H4 (cell line): ENCODE data around the gene RAPGEF5. TPM values are rescaled to one million over a fixed set of nuclear protein-coding genes. Genes with fewer than 3 reads are reported as not detected.

Experiments
- DNase-seq: peaks from one replicate; pipeline ENCODE4 v3.0.0-alpha.2; 2015; ENCODE audit warnings: low spot score
- total RNA-seq: library from RNA; depleted of rRNA; stranded (reverse); fragments of >200 nt; shearing (Covaris generic); gene quantifications from 2 replicates; pipeline ENCODE4 v1.2.3, GENCODE V29; 2014

Gene RAPGEF5
- total RNA-seq, 1 experiment from 2014 or later = 0.85 TPM

- no peak for DNase-seq
Measured at GRCh38 chr7:22152690-22153089, 204.3 kb downstream of the RAPGEF5 start.

DNA sequence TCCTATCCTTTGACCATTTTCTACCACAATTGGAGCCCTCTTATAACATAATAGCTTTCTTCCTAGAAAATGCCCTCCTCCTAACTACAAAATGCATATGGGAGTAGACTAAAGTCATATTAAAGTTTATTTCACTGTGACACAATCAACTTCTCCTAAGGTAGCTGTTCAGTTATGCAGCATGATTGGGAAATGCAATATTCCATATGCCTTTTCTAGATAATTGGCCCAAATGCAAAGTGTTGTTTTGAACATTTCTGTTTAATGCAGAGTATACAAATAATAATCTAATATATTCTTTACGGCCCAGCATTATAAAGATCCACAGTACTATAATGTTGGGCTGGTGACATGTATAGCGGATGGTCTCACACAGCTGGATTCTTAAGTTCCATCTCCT is 205.1 kb downstream of the RAPGEF5 start:
- DNase-seq = no peak

GRCh38 chr7:22150221-22150620 is 206.7 kb downstream of the RAPGEF5 start:
- DNase-seq = no peak

GRCh38 chr7:22147868-22148267 is 209.1 kb downstream of the RAPGEF5 start:
- DNase-seq = no peak

DNA sequence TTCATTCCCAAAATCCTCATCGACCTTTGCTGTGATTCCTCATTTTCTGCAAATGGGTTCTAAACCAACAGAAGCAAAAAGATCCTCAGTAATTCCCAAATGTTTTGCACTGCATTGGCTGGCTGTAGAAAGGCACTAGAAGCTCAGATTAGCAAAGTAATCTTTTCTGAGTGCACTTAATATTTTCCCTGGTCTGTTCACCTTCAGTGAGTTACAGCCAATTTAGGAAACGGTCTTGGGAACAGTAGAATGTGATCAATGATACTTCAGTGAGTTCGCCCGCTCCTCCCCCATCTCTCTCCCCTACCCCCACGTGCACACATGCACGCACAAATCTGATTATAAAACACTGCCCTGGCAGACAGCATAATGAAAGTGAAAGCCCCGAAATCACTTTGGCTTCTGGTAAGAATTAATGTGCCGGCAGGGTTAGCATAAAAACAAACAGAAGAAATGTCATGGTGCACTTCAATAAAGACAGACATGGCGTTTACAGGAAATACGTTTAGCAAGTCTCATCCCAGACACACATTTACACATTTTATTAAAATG is 209.9 kb downstream of the RAPGEF5 start:
- DNase-seq = peak; percentile 44

DNA sequence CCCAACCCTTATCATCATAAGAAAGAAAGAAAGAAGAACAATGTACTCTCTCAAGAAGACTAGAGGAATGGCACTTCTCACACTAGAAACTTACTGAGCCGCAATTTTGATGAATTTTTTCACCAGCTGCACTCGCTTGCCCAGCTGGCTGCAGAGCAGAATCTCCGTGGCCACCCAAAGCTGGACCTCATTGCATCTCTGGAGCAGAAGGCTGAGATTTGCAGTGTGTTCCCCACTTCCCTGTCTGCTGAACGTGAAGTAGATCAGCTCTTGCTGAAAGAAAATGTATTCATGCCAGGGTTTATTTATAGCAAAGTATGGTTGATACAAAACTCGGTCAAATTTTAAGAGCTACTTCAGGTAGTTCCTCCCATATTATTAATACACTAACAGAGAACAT is 212.0 kb downstream of the RAPGEF5 start:
- DNase-seq = no peak

- no peak for DNase-seq
Measured at GRCh38 chr7:22143491-22143890, 213.5 kb downstream of the RAPGEF5 start.

- DNase-seq = no peak
Measured at GRCh38 chr7:22142572-22142971, 214.4 kb downstream of the RAPGEF5 start.

GRCh38 chr7:22141355-22141754 is 215.6 kb downstream of the RAPGEF5 start:
- no peak for DNase-seq

GRCh38 chr7:22140578-22140977 is 216.4 kb downstream of the RAPGEF5 start:
- no peak for DNase-seq

GRCh38 chr7:22138886-22139285 is 218.1 kb downstream of the RAPGEF5 start:
- no peak for DNase-seq

- no peak for DNase-seq
Measured at GRCh38 chr7:22138106-22138505, 218.8 kb downstream of the RAPGEF5 start.

DNA sequence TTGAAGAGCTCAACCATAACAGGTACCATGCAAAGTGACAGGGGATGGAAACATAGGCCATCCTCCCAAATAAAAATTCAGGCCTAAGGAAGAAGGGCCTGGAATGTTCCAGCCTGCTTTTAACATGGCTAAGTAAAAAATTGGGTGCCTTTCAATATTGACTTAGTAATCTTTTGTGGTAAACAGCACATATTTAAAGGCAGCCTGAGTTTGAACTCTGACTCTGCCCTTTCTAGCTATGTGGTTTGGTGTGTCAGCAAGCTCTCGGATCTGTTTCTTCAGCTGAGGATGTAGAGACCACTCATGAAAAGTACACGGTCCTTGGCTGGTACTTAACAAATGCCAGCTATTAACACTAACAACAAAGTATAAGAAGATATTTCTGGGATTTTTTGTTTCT is 219.5 kb downstream of the RAPGEF5 start:
- peak; percentile 41 for DNase-seq

DNA sequence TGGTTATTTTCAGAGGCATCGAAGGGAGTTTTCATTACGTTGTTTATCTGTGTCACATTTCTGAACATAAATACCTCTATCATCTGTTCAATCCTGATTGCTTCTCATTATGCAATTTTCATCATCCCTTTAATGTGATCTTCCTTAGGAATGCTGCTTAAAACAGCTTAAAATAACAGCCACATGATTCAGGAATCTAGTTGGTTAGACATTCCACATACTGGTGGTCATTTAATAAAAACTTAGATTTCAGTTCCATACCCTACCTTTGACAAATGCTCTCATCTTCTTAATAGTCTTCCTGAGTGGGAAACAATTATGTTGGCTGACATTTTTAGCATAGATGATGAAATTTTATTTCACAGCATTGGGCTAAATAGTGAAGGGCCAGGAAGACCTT is 219.9 kb downstream of the RAPGEF5 start:
- no peak for DNase-seq

GRCh38 chr7:22129819-22130580 is 227.0 kb downstream of the RAPGEF5 start:
- DNase-seq = no peak

DNA sequence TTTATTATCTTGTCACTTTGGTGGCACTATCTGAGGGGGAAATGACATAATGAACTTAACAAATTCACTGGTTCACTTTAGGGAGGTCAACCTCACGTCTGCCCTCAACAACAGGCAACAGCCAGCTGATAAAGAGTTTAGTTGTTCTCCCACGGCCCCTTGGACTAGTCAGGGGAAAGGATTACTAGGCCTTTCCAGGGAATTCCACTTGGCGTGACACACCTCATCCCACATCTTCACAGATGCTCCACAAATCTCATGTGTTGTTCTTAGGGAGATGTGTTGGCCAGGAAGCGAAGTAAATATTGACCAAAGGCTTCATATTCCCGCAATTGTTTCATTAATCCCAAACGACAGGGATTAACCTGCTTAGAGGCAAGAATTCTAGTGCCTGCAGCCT is 227.8 kb downstream of the RAPGEF5 start:
- DNase-seq = no peak

DNA sequence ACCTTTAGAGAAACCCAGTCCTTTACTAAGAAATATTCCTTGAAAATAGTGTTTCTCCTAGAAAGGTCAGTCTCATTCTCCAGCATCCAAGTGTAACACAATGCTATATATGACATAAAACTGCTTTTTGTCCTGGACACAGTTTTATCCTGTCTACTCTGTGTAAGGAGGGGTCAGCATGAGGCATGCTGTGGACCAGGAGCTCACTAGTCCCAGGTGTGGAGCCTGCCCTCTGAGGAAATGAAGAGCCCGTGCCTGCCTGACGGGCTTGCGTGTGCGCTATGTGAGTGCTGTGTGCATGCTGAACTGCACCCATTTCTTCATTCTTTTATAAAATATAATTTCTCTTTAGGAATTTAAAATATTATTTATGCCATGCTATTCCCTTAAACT is 228.4 kb downstream of the RAPGEF5 start:
- DNase-seq = no peak

DNA sequence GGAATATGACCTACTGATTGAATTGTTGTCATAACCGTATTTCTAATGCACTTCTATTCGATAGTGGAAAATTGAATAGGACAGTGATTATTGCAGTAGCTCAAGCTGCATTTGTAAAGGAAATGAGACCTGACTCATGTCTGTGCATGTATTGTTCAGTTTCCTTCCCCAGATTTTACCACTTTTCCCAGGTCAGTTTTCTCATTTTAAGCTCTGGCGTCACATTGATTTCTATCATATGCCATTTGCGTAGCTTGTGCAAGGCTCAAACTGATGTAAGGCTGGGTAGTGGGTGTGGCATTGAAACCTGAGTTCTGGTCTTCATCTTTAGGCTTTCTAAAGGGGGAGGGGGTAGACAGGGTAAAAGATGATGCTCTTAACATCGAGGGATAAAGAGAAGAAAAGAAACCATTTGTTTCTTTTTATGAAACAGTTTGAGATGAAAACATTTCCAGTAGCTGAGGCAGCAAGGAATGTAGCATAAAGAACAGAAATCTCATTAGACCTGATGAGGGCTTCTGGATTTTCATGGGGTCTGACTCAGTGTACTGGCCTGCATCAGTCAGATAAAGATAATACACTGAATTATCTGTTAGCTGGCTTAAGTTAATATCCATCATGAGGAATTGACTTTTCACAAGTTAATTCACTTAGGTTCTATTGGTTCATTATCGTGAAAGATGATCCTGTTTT is 229.0 kb downstream of the RAPGEF5 start:
- no peak for DNase-seq

DNA sequence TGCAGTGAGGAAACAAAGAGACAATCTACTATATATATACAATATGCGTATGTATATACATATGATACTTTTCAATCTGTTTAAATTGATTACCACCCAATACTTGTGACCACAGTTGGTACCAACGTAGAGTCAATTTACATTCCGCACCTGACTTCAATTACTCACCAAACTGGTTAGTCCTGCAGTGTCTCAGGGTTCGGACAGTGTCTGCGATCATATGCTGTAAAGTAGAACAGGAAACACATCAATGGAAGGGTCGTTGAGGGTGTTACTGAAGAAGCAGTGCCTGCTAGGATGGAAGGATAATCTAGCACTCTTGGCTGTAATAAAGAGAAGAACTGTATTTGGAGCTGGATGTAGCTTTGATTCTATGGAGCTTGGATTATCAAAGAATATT is 231.5 kb downstream of the RAPGEF5 start:
- no peak for DNase-seq

GRCh38 chr7:22124941-22125340 is 232.0 kb downstream of the RAPGEF5 start:
- DNase-seq = no peak

GRCh38 chr7:22123139-22123538 is 233.8 kb downstream of the RAPGEF5 start:
- DNase-seq = no peak

GRCh38 chr7:22121702-22122474 is 235.1 kb downstream of the RAPGEF5 start:
- no peak for DNase-seq
